GM20000 (cell line): ENCODE data around the gene ZBTB7B.
A peak's percentile ranks its signal among the peaks of the same experiment; 100 is the strongest.

Source experiments
- DNase-seq: peaks from one replicate; pipeline ENCODE4 v3.0.0; 2012; ENCODE audit warnings: low spot score
- TF ChIP-seq, protein P1 (sequence below): IDR thresholded peaks from 2 replicates; pipeline ENCODE4 v1.5.1; 2012; ENCODE audit warnings: mild to moderate bottlenecking, control low read depth; ENCODE audit errors: extremely low read depth, missing control alignments

ZBTB7B gene

GRCh38 chr1:155062151-155062686 lies 59.6 kb downstream of the ZBTB7B start:
- no peak for DNase-seq
- TF ChIP-seq, protein P1, sequence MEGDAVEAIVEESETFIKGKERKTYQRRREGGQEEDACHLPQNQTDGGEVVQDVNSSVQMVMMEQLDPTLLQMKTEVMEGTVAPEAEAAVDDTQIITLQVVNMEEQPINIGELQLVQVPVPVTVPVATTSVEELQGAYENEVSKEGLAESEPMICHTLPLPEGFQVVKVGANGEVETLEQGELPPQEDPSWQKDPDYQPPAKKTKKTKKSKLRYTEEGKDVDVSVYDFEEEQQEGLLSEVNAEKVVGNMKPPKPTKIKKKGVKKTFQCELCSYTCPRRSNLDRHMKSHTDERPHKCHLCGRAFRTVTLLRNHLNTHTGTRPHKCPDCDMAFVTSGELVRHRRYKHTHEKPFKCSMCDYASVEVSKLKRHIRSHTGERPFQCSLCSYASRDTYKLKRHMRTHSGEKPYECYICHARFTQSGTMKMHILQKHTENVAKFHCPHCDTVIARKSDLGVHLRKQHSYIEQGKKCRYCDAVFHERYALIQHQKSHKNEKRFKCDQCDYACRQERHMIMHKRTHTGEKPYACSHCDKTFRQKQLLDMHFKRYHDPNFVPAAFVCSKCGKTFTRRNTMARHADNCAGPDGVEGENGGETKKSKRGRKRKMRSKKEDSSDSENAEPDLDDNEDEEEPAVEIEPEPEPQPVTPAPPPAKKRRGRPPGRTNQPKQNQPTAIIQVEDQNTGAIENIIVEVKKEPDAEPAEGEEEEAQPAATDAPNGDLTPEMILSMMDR = no peak

DNA sequence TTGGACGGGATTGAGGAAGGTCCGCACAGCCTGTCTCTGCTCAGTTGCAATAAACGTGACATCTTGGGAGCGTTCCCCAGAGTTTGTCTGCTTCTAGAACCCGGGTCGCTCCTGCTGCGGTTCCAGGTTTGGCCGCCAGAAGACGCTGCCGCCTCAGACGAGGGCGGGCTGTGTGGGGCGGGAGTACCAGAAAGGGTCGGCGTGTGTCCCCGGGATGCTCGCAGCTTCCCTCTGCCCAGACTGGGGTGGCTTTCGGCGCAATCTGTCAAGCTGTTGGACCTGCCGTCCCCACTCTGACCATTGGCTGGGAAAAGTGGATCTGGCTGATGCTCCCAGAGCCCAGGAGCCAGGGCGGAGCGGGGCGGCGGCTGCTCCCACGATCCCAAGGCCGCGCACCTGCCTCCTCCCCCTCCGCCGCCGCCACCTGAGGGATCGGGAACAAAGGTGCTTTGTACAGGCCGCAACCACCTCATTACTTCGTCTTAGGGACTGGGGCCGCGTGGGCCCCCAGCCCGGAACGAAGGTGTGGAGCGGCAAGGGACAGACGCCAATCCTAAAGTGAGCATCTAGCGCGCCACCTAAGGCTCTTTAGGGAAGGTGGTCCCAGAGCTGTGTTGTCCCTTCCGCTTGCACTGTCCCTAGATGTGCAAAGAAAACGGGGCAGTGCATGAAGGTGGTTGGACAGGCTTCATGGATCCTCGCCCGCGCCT lies 60.3 kb downstream of the ZBTB7B start:
- DNase-seq = peak; percentile 88
- TF ChIP-seq, protein P1 = peak; percentile 88

GRCh38 chr1:155063550-155064110 lies 61.0 kb downstream of the ZBTB7B start, which contains the start of gene EFNA4:
Gene EFNA4 (plus strand): TSS chr1:155063740. CDS start chr1:155063824, 84 bp downstream.
- peak; percentile 95 for DNase-seq
- TF ChIP-seq, protein P1 = no peak

DNA sequence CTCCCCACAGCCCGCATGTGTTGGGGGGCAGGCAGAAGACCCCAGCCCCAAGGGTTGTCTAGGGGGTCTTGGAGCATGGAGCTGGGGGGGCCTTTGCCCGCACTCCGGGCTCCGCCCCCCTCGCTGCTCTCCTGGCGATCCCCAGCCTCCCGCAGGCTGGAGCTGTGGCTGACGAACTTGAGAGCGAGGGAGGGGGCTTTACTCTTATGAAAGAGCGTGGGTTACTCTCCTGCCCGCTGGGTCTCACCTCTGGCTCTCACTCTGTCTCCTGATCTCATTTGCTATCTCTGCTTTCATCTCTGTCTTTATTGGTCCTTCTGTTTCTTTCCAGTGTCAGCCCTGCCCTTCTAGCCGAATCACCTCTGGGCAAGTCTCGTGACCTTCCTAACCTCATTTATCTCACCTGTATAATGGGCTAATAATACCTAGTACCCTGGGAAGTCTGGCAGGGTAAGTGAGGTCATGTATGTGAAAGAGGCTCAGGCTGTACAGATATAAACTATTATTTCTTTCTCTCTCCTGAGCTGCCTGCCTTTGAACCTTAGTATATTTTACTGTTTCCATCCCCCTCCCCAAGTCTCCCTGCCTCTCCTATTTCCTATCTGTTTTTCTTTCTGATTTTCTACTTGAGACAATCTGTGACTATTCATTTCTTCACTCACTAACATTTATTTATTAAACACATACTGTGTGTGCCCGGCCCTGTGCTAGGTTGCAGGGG lies 61.7 kb downstream of the ZBTB7B start:
- TF ChIP-seq, protein P1 = no peak
- peak; percentile 75 for DNase-seq

DNA sequence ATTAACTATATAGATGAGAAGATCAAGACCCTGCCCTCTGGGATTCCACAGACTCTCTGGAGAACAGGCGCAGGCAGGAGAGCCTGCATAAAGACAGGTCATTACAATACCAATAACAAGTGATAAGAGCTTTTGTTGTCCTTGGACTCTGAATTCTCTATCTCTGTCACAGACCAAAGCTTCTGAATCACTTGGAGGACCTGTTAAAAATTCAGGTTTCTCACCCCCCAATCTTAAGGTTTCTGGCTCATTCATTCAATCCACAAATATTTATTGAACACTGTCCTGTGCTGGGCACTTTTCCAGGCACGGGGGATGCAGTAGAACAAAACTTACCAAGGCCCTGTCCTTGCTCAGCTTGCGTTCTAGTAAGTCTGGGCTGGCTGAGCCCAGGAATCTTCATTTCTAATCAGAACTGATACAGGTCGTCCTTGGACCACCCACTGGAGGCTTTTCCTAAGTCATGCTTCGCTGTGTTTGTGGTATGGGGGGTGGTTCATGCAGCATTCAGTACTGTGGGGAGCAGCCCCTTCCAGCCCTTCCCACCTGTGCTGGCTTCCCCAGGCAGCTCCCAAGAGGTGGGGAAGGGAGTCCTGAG lies 62.3 kb downstream of the ZBTB7B start:
- no peak for DNase-seq
- TF ChIP-seq, protein P1 = no peak

GRCh38 chr1:155066777-155067176 lies 64.2 kb downstream of the ZBTB7B start:
- DNase-seq = no peak
- TF ChIP-seq, protein P1 = no peak
